ENCODE results near the gene C3orf62. TPM values are rescaled to one million over a fixed set of nuclear protein-coding genes. Genes with fewer than 3 reads are reported as not detected.

Gene C3orf62
- total and polyA plus RNA-seq, 2 donors (not counting 1 experiment from before 2014, with no cell fraction given): 6.8 to 7.8 TPM

- H3K4me1 Mint-ChIP-seq: peaks cover 4% of the 10 kb centered on the region
- Histone ChIP-seq H3K27me3 (replicated peaks in 1 of 4; ENCODE audit: control extremely low read depth in 1 of 4, control insufficient read depth in 3 of 4, insufficient read depth in 4 of 4, low read length in 3 of 4) (no peaks in the 10 kb centered on the region), H2AFZ (ENCODE audit: insufficient read depth, low read depth, low read length, poor library complexity, severe bottlenecking) (no peak overlapping the region), H3K9me3 (ENCODE audit: control extremely low read depth in 1 of 3, control insufficient read depth in 2 of 3, insufficient read depth in 1 of 3, low read length in 2 of 3) (no peaks in the 10 kb centered on the region), H3K4me3 (ENCODE audit: control extremely low read depth in 1 of 5, extremely low read depth in 1 of 5, insufficient read depth in 1 of 5, low read depth in 2 of 5, low read length in 4 of 5) (no peak overlapping the region), H3K9ac (ENCODE audit: low read length) (no peak overlapping the region), H4K20me1 (ENCODE audit: control insufficient read depth, insufficient read depth, low read length, poor library complexity, severe bottlenecking) (no peaks in the 10 kb centered on the region), H3K36me3 (replicated peaks in 1 of 2; ENCODE audit: control extremely low read depth in 1 of 2, control insufficient read depth in 1 of 2, extremely low read depth in 1 of 2, insufficient read depth in 2 of 2, low read length in 1 of 2) (peaks cover 43 to 73% of the 10 kb centered on the region in 2 experiments), H3K4me1 (ENCODE audit: control insufficient read depth in 2 of 2, insufficient read depth in 2 of 2, low read length in 2 of 2) (peaks cover 0 to 8% of the 10 kb centered on the region in 2 donors), H3K4me2 (replicated peaks; ENCODE audit: low read depth, low read length, poor library complexity, severe bottlenecking) (no peak overlapping the region), H3K27ac (ENCODE audit: low read length in 2 of 2) (no peak overlapping the region), H3K79me2 (ENCODE audit: control insufficient read depth, insufficient read depth, low read length) (no peaks in the 10 kb centered on the region)
- DNase-seq (no peak), ATAC-seq (ENCODE audit: low read depth) (no peak)
- H3K27me3 Mint-ChIP-seq: no peaks in the 10 kb centered on the region
- H3K27ac Mint-ChIP-seq: peak overlapping the region; percentile 53
- H3K9me3 Mint-ChIP-seq (ENCODE audit: insufficient read depth): no peaks in the 10 kb centered on the region
- ChIA-PET CTCF (interaction anchor here (0.5 to 1.0 kb wide), 3 partner anchors 164 to 701 kb away, joined by 3 read pairs; no protein-coding TSS in a partner anchor), POLR2A (no interaction called here)
- WGBS (ENCODE audit: insufficient coverage): 50% methylated on average over 2 of the region's 6 CpGs
- TF ChIP-seq CTCF (IDR thresholded peaks at IDR 0.05): no peak
- no peak for TF ChIP-seq EZH2 (IDR thresholded peaks at IDR 0.05; ENCODE audit: borderline replicate concordance, insufficient read depth, low read depth, low read length, poor library complexity, severe bottlenecking)
- intact Hi-C loops (cut with micrococcal nuclease): no loop called here
- H3K4me3 Mint-ChIP-seq: no peak overlapping the region
Measured at GRCh38 chr3:49283997-49284396, 7.0 kb upstream of the C3orf62 start.

- Mint-ChIP-seq H3K9me3 (ENCODE audit: insufficient read depth) (no peaks in the 10 kb centered on the region), H3K27me3 (no peaks in the 10 kb centered on the region), H3K27ac (no peak overlapping the region), H3K4me1 (peaks cover 25% of the 10 kb centered on the region), H3K4me3 (no peak overlapping the region)
- Histone ChIP-seq H4K20me1 (ENCODE audit: control insufficient read depth, insufficient read depth, low read length, poor library complexity, severe bottlenecking) (no peaks in the 10 kb centered on the region), H3K27me3 (replicated peaks in 1 of 4; ENCODE audit: control extremely low read depth in 1 of 4, control insufficient read depth in 3 of 4, insufficient read depth in 4 of 4, low read length in 3 of 4) (no peaks in the 10 kb centered on the region), H3K4me2 (replicated peaks; ENCODE audit: low read depth, low read length, poor library complexity, severe bottlenecking) (no peak overlapping the region), H3K9ac (ENCODE audit: low read length) (no peak overlapping the region), H3K4me3 (ENCODE audit: control extremely low read depth in 1 of 5, extremely low read depth in 1 of 5, insufficient read depth in 1 of 5, low read depth in 2 of 5, low read length in 4 of 5) (no peak overlapping the region), H3K79me2 (ENCODE audit: control insufficient read depth, insufficient read depth, low read length) (no peaks in the 10 kb centered on the region), H3K4me1 (ENCODE audit: control insufficient read depth in 2 of 2, insufficient read depth in 2 of 2, low read length in 2 of 2) (peaks cover 10 to 22% of the 10 kb centered on the region in 2 donors), H2AFZ (ENCODE audit: insufficient read depth, low read depth, low read length, poor library complexity, severe bottlenecking) (no peak overlapping the region), H3K36me3 (replicated peaks in 1 of 2; ENCODE audit: control extremely low read depth in 1 of 2, control insufficient read depth in 1 of 2, extremely low read depth in 1 of 2, insufficient read depth in 2 of 2, low read length in 1 of 2) (peaks cover 14 to 34% of the 10 kb centered on the region in 2 experiments), H3K9me3 (ENCODE audit: control extremely low read depth in 1 of 3, control insufficient read depth in 2 of 3, insufficient read depth in 1 of 3, low read length in 2 of 3) (no peaks in the 10 kb centered on the region), H3K27ac (ENCODE audit: low read length in 2 of 2) (no peak overlapping the region)
- no peak for ATAC-seq (ENCODE audit: low read depth)
- ChIA-PET CTCF (no interaction called here), POLR2A (no interaction called here)
- intact Hi-C loops (cut with micrococcal nuclease): loop anchor here (5.0 kb wide), 1 partner anchor 102 kb away; no protein-coding TSS in a partner anchor
- DNase-seq: no peak
- TF ChIP-seq EZH2 (IDR thresholded peaks at IDR 0.05; ENCODE audit: borderline replicate concordance, insufficient read depth, low read depth, low read length, poor library complexity, severe bottlenecking): no peak
- no peak for TF ChIP-seq CTCF (IDR thresholded peaks at IDR 0.05)
Measured at GRCh38 chr3:49279376-49279775, 2.3 kb upstream of the C3orf62 start.
